Activated T-cell treated with anti-CD3 and anti-CD28 coated beads, Interleukin-2, amount 50 U/mL, for 24 hours (primary cell): Measurements from ENCODE around the gene ZSWIM7.
"Not testable (repeated sequence)": the region's sequence is repeated elsewhere in the genome, so short reads cannot be mapped to it uniquely, and the experiment has no call there.

ENCODE experiments used
- DNase-seq: peaks from one replicate; pipeline ENCODE4 v3.0.0-alpha.2; 2020
- H3K27ac Mint-ChIP-seq: 2 replicates; pipeline ENCODE4 v1.8.0; 2020; ENCODE audit warnings: mild to moderate bottlenecking, mixed read lengths
- H3K27me3 Mint-ChIP-seq: 2 replicates; pipeline ENCODE4 v1.8.0; 2020; ENCODE audit warnings: mixed read lengths
- H3K36me3 Mint-ChIP-seq: 2 replicates; pipeline ENCODE4 v1.8.0; 2020; ENCODE audit warnings: low read depth, mixed read lengths
- H3K4me1 Mint-ChIP-seq: 2 replicates; pipeline ENCODE4 v1.8.0; 2020; ENCODE audit warnings: low read depth, mixed read lengths
- H3K4me3 Mint-ChIP-seq: 2 replicates; pipeline ENCODE4 v1.8.0; 2020; ENCODE audit warnings: mild to moderate bottlenecking, moderate library complexity, mixed read lengths
- H3K9me3 Mint-ChIP-seq: 2 replicates; pipeline ENCODE4 v1.8.0; 2020; ENCODE audit warnings: mixed read lengths

Gene ZSWIM7

GRCh38 chr17:15942207-15942833, 57.2 kb downstream of the ZSWIM7 start:
- no peaks in the 10 kb centered on the region for H3K36me3 Mint-ChIP-seq
- H3K4me1 Mint-ChIP-seq = peaks cover 14% of the 10 kb centered on the region
- peaks cover 58% of the 10 kb centered on the region for H3K27me3 Mint-ChIP-seq
- no peak overlapping the region for H3K4me3 Mint-ChIP-seq
- H3K27ac Mint-ChIP-seq = no peak overlapping the region
- DNase-seq = no peak
- no peaks in the 10 kb centered on the region for H3K9me3 Mint-ChIP-seq

DNA sequence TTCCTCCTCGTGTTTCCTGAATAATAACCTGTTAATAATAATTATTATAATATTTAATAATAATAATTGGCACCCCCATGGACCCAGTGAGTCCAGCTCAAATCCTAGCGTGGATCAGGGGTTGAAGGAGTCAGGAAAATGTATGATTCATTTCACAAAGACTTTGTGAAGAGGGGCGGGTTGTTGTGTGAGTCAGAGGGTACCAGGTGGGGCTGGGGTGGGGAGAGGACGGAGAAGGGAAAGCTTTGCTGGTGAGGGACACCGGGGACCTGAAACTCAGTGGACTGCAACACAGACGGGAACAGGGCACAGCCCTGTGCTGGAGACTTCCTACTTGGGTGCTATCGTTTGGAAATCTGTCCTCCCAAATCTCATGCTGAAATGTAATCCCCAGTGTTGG, 57.7 kb downstream of the ZSWIM7 start:
- Mint-ChIP-seq H3K27me3 (peaks cover 53% of the 10 kb centered on the region), H3K9me3 (no peaks in the 10 kb centered on the region), H3K36me3 (no peaks in the 10 kb centered on the region), H3K27ac (no peak overlapping the region), H3K4me1 (peaks cover 14% of the 10 kb centered on the region), H3K4me3 (no peak overlapping the region)
- DNase-seq = no peak

DNA sequence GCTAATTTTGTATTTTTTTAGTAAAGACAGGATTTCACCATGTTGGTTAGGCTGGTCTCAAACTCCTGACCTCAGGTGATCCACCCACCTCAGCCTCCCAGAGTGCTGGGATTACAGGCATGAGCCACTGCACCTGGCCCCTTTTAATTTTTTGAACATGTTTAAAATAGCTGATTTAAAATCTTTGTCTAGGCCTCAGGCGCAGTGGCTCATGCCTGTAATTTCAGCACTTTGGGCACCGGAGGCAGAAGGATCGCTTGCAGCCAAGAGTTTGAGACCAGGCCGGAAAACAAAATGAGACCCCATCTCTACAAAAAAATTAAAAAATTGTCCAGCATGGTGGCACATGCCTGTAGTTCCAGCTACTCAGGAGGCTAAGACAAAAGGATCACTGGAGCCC, 63.0 kb downstream of the ZSWIM7 start:
- peaks cover 14% of the 10 kb centered on the region for H3K27me3 Mint-ChIP-seq
- H3K27ac Mint-ChIP-seq, H3K4me1 Mint-ChIP-seq, H3K9me3 Mint-ChIP-seq, DNase-seq, H3K36me3 Mint-ChIP-seq, H3K4me3 Mint-ChIP-seq: not testable (repeated sequence)

GRCh38 chr17:15935891-15936290, 63.6 kb downstream of the ZSWIM7 start:
- DNase-seq = no peak
- Mint-ChIP-seq H3K27me3 (peaks cover 10% of the 10 kb centered on the region), H3K36me3 (no peaks in the 10 kb centered on the region), H3K9me3 (no peaks in the 10 kb centered on the region), H3K27ac (no peak overlapping the region), H3K4me3 (no peak overlapping the region), H3K4me1 (no peaks in the 10 kb centered on the region)

DNA sequence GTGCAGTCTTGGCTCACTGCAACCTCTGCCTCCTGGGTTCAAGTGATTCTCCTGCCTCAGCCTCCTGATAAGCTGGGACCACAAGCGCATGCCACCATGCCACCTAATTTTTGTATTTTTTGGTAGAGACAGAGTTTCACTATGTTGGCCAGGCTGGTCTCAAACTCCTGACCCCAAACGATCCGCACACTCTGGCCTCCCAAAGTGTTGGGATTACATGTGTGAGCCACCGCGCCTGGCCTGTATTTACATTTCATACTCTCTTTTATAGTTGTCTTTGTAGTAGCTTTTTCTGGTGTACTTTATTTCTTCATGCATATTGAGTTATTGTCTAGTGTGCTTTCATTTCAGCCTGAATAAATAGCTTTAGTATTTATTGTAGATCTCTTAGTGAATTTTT, 64.6 kb downstream of the ZSWIM7 start:
- no peak overlapping the region for H3K4me3 Mint-ChIP-seq
- H3K9me3 Mint-ChIP-seq = no peaks in the 10 kb centered on the region
- no peaks in the 10 kb centered on the region for H3K36me3 Mint-ChIP-seq
- no peak overlapping the region for H3K27ac Mint-ChIP-seq
- no peaks in the 10 kb centered on the region for H3K4me1 Mint-ChIP-seq
- no peak for DNase-seq
- H3K27me3 Mint-ChIP-seq = peaks cover under 1% of the 10 kb centered on the region

DNA sequence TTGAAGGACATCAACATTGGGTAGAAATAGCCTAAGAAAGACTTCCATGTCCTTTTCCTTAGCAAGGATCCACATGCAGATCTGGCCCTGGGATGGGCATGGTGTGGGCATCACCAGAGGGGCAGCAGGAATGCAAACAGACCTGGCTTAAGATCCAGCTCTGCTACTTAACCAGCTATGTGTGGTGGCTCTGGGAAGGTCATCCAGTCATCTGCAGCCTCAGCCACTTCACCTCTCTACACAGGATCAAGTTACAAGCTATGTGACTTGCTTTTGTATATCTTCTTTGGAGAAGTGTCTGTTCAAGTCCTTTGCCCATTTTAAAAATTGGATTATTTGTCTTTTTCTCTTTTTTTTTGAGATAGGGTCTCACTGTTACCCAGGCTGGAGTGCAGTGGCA, 68.1 kb downstream of the ZSWIM7 start:
- Mint-ChIP-seq H3K9me3 (no peaks in the 10 kb centered on the region), H3K4me3 (no peak overlapping the region), H3K4me1 (no peaks in the 10 kb centered on the region), H3K36me3 (no peaks in the 10 kb centered on the region), H3K27me3 (peaks cover 9% of the 10 kb centered on the region), H3K27ac (no peak overlapping the region)
- DNase-seq = no peak

- peaks cover 9% of the 10 kb centered on the region for H3K27me3 Mint-ChIP-seq
- DNase-seq = no peak
- no peak overlapping the region for H3K27ac Mint-ChIP-seq
- H3K9me3 Mint-ChIP-seq = no peaks in the 10 kb centered on the region
- H3K36me3 Mint-ChIP-seq = no peaks in the 10 kb centered on the region
- H3K4me3 Mint-ChIP-seq = no peak overlapping the region
- H3K4me1 Mint-ChIP-seq = no peaks in the 10 kb centered on the region
Measured at GRCh38 chr17:15930426-15930825, 69.1 kb downstream of the ZSWIM7 start.

DNA sequence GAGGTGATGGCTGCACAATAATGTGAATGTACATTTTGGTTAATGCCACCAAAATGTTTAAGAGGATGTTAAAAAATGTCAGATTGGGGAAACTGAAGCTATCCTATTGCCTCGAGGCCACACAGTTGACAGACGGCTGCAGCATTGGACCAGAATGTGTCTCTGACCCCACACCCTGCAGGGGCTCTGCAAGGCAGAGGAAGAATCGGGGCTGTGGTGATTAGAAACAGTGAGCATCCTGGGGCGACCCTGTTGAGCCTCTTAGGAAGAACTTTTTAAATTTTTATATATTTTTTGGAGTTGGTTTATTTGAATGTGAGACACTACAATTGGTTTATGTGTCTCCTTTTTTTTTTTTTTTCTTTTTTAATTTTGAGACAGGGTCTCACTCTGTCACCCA, 69.6 kb downstream of the ZSWIM7 start:
- Mint-ChIP-seq H3K36me3 (no peaks in the 10 kb centered on the region), H3K27ac (no peak overlapping the region), H3K9me3 (no peaks in the 10 kb centered on the region)

GRCh38 chr17:15928286-15928785, 71.2 kb downstream of the ZSWIM7 start:
- Mint-ChIP-seq H3K36me3 (no peaks in the 10 kb centered on the region), H3K27ac (no peak overlapping the region), H3K9me3 (no peaks in the 10 kb centered on the region), H3K4me1 (no peaks in the 10 kb centered on the region), H3K4me3 (no peak overlapping the region), H3K27me3 (peaks cover 9% of the 10 kb centered on the region)
- no peak for DNase-seq

More for the DNA sequence above, 69.6 kb downstream of the ZSWIM7 start:
- H3K4me1 Mint-ChIP-seq = no peaks in the 10 kb centered on the region
- no peak overlapping the region for H3K4me3 Mint-ChIP-seq
- H3K27me3 Mint-ChIP-seq = peaks cover 9% of the 10 kb centered on the region
- DNase-seq = no peak
